ENCODE results near the gene TUBA3C.
"Not testable (repeated sequence)": the region's sequence is repeated elsewhere in the genome, so short reads cannot be mapped to it uniquely, and the experiment has no call there.

Gene TUBA3C

DNA sequence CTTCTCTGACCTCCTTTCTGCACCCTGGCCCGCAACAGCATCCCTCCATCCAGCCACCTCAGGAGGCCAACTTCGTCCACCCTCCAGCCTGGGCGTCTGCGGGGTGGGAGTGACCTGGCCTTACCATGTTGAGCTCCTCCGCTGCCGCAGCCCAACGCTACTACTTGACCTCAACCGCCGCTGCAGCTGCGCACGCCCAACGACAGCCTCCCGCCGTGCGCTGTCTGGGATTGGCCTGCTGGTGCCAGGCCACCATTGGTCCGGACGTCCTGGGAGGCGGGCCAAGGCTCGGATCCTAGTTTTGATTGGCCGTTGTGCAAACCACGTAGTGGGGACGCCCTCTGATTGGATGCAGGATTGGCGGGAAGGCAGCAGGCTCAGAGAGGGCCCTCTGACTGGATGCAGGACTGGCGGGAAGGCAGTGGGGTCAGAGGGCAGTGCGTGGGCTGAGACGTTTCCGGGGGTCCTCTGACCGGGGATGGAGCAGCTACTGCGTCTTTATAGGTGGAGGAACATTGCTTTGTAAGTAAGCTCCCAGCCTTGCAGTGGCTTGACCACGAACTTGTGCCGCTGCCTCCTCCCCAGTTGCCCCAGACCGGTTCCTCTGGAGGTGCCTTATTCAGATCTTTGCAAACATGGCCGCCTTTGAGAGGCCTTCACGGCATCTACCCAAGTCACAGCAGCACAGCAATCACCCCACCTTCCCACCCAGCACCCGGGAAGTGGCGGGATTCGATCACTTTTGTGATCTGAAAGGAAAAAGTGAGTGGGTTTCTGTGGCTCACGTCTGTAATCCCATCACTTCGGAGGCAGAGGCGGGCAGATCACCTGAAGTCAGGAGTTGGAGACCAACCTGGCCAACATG is at the start of gene TUBA3C:
TUBA3C (minus strand) TSS at position 204 of the 865 bp plus-strand sequence; CDS start at position 127, 77 bp downstream.
- DNase-seq (ENCODE audit: low spot score) = no peak

DNA sequence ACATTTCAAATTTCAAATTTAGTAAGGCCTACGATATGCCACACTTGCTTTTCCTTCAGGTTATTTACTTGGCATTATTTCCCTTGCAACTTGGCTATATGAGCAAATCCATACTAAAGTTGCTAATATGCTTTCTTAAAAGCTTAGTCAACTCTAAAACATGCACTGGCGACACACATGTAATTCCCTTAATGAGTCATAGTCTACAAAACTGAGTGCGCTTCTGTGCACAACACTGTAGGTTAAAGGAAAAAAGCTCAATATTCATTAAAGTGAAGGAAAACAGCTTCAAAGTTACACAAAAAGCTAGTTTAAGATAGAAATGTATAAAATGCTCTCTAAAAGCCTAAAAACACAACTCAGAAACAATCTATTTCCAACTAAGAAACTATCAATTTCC is 25.8 kb upstream of the TUBA3C start:
- not testable (repeated sequence) for DNase-seq (ENCODE audit: low spot score)

DNA sequence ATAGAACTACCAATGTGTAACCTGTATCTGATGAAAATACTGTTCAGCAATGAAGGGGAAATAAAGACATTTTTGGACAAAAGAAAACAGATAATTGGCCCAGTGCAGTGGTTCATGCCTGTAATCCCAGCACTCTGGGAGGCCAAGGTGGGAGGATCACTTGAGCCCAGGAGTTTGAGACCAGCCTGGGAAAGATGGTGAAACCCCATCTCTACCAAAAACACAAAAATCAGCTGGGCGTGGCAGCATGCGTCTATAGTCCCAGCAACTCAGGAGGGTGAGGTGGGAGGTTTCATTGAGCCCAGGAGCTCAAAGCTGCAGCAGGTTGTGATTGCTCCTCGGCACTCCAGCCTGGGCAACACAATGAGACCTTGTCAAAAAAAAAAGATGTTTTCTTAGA is 11.0 kb upstream of the TUBA3C start:
- not testable (repeated sequence) for DNase-seq (ENCODE audit: low spot score)

DNA sequence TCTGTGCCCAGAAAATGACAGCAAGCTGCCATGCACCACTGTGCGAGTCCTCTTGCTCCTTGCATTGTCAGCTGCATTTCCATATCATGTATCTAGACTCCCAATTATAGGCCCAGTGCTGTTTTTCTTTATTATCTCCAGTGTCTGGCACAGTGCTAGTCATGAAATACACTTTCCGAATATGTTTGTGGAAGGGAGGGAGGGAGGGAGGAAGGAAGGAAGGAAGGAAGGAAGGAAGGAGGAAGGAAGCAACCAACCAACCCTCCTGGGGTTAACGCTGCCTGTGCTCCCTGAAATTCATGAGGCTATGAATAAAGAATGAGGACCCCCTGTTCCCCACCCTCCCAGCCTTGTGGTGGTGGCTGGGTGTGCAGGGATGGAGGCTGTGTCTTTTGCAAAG is 8.3 kb upstream of the TUBA3C start:
- not testable (repeated sequence) for DNase-seq (ENCODE audit: low spot score)

DNA sequence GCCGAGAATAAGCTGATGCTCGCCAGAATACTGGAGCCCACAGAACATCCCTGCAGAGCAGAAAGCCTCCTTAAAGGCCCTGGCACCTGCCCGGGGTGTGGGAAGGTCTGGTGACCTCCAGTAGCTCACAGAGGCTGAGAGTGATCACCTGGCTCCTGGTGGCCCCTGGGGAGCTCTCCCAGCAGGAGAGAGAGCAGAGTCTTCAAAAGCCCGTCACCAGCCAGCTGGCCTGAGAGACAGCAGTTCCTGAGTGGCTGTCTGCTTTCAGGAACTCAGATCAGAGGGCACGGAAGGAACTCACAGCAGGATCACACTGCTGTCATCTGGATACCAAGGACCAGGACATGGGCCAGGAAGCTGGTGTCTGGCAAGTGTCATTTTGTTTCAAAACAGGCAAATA is 7.7 kb upstream of the TUBA3C start:
- DNase-seq (ENCODE audit: low spot score) = not testable (repeated sequence)

DNA sequence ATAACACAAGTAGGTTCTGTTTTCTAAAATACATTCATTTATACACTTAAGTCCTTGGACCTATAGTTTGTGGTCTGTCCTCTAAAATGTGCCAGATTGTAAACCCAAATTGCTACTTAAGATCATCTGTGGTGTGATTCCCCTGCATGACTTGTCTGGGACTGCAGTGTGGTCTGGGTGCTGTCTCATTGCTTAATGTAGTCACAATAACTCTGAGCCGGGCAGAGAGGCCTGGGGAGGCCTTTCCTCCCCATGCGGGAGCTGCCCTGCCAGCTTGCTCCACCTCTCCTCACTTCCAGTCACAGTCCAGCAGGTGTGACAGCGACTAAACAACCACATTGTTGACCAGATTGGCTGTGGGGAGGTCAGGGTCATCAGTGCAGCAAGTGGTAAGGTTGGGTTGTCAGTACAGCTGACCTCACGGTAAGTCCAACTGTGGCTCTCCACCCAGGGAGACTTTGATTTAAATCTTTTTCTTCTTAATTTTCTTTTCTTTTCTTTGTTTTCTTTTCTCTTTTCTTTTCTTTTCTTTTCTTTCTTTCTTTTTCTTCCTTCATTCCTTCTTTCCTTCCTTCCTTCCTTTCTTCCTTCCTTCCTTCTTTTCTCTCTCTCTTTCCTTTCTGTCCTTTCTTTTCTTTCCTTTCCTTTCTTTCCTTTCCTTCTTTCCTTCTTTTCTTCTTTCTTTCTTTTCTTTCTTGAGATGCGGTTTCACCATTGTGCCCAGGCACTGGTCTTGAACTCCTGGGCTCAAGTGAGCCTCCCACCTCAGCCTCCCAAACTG is 4.4 kb upstream of the TUBA3C start:
- DNase-seq (ENCODE audit: low spot score) = no peak

DNA sequence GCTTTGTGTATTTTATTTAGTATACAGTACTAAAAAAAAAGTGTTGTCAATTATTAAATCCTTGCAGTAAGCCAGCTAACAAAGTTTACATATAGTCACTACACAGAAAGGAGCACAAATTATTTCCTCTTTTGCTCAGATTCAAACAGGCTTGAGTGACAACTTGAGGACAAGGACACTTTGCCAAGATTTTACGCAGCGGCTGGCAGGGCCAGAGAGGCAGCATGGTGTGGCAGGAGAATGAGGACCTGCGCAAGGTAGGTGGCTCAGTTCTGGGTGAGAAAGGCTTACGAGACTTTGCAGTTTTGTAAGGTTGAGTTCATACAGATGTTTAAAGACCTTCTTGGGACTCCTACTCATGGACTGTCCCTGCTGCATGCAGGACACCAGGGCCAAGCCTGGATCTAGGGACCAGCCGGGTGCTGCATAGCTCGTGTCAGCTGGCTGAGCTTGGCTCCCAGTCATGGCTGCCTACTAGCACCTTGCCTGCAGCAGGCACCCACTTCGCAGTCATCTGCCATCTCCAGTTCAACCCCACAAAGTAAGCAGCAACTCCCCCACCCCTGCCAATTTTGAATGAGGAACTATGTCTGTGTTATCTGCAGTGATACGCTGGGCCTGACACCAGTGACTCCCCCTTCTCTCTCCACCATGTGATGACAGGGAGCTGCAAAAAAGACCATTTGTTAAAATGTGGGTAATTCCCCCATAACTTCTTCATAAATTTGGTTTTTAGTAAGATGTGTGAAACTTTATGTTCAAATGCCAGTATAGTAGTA is 3.7 kb upstream of the TUBA3C start:
- DNase-seq (ENCODE audit: low spot score) = no peak

DNA sequence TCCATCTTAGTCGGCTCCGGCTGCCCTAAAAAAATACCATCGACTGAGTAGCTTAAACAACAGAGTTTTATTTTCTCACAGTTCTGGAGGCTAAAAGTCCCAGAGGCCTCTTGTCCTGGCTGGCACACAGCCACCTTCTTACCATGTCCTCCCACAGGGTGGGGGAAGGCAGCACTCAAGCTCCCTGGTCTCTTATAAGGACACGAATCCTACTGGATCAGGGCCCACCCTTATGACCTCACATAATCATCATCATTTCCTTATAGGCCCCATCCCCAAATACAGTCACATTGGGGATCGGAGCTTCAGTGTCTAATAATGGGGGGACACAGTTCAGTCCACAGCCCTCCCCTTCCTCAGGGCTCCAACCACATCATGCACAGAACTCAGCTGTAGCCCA is 2.6 kb upstream of the TUBA3C start:
- no peak for DNase-seq (ENCODE audit: low spot score)

DNA sequence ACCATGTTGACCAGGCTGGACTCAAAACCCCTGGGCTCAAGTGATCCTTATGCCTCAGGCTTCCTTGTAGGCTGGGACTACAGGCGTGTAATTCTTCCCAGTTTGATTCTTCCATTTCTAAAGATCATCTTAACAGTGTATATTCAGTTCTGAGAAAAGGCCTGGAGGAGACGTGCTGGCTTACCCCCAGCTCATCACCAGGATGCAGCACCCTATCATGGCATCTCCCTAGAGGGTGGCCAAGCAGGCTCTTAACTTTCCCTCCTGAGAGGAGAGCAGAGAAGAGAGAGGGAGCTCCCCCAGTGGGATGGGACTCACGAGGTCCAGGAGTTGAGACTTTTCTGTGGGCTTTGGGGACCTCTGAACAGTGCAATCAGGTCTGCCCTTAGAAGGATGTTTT is 2.1 kb upstream of the TUBA3C start:
- DNase-seq (ENCODE audit: low spot score) = no peak

DNA sequence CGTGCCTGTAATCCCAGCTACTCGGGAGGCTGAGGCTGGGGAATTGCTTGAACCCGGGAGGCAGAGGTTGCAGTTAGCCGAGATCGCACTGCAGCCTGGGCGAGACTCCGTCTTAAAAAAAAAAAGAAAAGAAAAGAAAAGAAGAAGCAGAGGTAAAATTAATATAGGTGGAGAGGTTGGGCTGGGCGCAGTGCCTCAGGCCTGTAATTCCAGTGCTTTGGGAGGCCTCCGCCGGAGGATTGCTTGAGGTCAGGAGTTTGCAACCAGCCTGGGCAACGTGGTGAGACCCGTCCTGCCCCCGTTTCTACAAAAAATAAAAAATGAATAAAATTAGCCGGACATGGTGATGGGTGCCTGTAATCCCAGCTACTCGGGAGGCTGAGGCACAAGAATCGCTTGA is 912 bp upstream of the TUBA3C start:
- no peak for DNase-seq (ENCODE audit: low spot score)

DNA sequence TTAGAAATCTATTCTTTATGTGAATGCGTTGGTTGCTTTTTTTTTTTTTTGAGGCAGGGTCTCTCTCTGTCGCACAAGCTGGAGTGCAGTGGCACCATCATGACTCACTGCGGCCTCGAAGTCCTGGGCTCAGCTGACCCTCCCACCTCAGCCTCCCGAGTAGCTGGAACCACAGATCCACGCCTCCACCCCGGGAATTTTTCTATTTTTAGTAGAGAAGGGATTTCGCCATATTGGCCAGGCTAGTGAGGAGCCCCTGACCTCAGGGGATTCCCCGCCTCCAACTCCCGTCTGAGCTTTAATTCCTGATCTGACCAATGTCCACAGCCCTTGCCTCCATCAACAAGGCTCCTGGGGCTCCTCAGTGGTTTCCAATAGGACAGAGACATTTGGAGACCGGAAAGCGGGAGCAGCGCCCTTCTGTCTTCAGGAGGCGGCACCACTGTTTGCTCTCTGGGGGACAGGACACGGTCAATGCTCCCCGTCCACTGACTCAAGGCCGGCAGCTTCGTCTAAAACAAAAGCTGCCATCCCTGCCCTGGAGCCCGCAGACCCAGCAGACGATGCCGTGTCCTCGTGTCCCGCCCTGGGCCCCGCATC is 503 bp downstream of the TUBA3C start:
- DNase-seq (ENCODE audit: low spot score) = no peak

DNA sequence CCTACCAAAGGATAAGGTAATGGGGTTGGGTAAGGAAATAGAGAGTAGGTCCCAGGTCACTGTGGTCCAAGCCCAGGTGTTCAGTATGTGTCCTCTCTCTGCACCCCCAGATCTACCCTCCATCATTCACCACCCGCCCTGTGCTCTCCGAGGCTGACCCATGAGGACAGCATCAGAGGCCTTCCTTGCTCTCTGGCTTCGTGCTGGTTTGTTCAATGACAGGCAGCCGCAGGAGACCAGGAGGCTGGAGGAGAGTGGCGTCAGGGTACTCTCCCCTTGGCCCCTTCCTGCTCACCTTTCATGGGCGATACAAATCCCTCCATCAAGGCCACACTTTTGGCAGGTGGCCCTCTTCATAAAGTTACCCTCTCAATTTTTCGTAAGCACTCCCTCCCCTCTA is 1.7 kb downstream of the TUBA3C start:
- no peak for DNase-seq (ENCODE audit: low spot score)

DNA sequence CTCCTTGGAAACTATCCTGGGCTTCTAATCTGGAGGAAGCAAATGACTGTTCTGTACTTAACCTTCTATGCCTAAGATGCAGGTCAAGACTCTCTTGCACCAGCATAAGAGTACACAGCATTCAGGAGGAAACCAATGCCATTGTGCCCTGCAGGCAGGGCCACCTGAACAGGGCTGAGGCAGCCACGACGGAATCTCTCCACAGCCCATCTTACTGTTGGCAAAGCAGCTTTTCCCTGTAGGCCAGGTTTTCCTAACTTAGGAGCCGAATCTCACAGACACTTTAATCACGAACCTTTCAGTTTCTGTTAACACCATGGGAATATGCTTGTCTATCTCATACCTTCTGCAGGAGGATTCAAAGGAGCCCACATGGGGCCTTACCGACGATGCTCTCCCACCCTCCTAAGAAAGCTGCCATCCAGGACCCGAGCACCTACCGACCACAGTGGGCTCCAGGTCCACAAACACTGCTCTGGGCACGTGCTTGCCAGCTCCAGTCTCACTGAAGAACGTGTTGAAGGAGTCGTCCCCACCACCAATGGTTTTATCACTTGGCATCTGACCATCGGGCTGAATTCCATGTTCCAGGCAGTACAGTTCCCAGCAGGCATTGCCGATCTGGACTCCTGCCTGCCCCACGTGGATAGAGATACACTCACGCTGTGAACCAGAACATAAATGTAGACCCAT is 2.6 kb downstream of the TUBA3C start:
- no peak for DNase-seq (ENCODE audit: low spot score)

DNA sequence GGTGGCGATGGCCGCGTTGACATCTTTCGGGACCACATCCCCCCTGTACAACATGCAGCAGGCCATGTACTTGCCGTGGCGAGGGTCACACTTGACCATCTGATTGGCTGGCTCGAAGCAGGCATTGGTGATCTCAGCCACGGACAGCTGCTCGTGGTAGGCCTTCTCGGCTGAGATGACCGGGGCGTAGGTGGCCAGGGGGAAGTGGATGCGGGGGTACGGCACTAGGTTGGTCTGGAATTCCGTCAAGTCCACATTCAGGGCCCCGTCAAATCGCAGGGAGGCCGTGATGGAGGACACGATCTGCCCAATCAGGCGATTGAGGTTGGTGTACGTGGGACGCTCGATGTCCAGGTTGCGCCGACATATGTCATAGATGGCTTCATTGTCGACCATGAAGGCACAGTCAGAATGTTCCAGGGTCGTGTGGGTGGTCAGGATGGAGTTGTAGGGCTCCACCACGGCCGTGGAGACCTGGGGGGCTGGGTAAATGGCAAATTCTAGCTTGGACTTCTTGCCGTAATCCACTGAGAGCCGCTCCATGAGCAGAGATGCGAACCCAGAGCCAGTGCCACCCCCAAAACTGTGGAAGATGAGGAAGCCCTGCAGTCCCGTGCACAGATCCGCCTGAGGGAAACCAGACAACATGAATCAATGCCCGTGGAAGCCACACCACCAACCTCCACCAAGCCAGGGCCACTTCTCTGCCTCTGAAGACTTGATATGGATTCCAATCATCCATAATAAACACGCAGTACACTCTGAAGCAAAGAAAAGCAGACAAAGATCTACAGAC is 4.4 kb downstream of the TUBA3C start:
- not testable (repeated sequence) for DNase-seq (ENCODE audit: low spot score)

DNA sequence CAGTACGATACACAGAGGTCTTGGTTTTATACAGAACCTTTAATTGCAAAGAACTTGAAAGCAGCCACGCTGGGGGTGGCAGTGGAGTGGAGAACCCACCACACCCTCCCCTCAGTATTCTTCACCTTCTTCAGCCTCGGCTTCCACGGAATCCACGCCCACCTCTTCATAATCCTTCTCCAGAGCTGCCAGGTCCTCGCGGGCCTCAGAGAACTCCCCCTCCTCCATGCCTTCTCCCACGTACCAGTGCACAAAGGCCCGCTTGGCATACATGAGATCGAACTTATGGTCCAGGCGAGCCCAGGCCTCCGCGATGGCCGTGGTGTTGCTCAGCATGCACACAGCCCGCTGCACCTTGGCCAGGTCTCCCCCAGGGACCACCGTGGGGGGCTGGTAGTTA is 7.9 kb downstream of the TUBA3C start:
- DNase-seq (ENCODE audit: low spot score) = no peak

DNA sequence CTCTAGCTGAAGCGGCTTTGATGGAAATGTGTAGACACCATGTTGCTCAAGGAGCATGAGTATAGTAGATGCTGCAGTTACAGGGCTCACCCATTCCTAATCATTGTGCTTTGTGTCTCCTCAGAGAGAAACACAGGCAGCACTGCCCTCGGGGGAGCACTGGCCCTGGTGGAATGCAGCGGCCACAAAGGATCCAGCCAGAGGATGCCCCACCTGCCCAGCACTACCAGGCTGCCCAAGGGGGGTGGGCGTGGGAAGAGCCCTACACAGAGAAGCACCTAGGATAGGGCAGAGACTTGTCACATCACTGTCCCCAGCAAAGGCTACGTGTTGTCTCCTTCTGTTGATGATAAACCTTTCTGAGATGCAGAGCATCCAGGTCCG is 9.0 kb downstream of the TUBA3C start:
- no peak for DNase-seq (ENCODE audit: low spot score)

DNA sequence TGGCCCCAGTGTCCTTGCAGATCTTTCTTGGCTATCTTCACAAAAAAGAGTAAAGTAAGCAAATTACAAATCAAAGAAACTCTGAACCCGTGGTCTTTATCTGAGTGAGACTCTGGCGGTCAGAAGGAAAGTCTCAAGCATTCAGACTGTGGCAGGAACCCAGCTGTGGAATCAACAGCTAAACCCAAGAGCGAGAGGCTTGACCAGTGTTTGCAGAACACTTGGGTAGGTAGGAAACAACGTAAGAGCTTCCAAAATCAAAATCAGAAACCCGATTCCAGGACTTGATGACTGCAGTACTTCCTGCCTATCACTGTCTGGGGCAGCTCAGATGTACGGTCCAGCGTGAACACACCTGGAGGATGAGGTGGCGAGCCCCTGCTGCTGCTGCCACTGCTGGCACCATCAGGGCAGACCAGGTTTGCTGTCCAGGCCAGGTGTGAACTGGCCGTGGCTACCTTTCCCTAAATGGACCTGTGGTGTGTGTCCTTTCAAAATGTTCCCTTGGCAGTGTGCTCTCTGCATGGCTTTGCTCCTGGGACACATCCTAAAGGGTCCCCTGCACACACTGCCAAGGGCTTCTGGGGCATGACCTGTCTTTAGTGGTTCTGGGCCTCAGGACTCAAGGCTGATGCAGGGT is 9.5 kb downstream of the TUBA3C start:
- no peak for DNase-seq (ENCODE audit: low spot score)

DNA sequence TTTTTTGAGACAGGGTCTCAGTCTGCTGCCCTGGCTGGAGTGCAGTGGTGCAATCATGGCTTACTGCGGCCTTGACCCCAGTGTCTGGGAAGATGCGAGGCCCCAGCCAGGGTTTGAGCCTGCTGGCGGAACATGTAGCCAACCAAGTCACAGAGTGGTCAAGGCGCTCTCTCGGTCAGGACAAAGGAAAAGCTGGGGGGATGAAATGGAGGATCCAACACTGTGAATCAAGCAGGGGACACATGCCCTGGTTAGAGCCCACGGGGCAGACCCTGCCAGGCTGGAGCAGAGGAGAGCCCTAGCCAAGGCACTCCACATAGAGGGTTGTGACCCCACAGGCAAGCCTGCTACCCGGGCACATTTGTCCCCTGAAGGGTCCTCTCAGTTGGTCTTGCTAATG is 10.1 kb downstream of the TUBA3C start:
- DNase-seq (ENCODE audit: low spot score) = no peak

DNA sequence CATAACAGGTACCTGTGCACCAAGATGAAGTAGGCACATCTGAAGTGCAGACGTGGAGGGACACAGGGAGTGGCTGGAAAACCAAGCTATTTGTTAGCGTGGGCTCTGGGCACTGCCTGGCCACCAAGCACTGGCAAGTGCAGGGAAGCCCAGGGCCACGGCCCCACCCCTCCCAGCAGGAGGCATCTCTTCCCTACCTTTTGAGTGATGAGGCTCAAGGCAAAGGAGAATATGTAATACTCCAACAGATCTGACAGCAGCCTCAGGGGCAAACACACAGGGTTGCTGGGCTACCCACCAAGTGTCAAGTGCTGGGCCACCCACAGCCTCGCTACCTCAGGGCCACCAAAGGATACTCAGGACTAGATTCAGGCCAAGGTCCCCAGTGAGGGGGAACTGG is 11.6 kb downstream of the TUBA3C start:
- DNase-seq (ENCODE audit: low spot score) = no peak

DNA sequence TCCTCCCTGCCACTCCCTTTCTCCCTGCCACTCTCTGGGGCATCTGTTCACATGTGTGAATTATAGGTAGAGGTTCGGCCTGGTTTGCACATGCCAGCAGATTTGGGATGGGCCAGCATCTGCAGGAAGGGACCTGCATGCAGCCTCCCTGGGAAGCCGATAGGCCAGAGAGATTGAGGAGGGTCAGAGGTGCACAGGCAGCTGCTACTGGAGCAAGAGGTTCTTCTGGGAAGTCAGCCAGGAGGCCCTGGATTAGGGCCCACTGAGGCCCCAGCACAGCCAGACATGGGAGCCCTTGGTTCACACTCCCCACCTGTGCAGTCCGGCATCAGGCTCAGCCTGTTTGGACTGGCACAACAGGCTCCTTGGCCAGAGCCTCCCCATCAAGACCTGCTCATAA is 12.1 kb downstream of the TUBA3C start:
- no peak for DNase-seq (ENCODE audit: low spot score)
